ENCODE measurements around the gene GALNT9. TPM values are rescaled to one million over a fixed set of nuclear protein-coding genes. Genes with fewer than 3 reads are reported as not detected.

The GALNT9 gene
- total and polyA plus RNA-seq, 2 experiments from 2014 or later = 3.9 to 4.7 TPM

DNA sequence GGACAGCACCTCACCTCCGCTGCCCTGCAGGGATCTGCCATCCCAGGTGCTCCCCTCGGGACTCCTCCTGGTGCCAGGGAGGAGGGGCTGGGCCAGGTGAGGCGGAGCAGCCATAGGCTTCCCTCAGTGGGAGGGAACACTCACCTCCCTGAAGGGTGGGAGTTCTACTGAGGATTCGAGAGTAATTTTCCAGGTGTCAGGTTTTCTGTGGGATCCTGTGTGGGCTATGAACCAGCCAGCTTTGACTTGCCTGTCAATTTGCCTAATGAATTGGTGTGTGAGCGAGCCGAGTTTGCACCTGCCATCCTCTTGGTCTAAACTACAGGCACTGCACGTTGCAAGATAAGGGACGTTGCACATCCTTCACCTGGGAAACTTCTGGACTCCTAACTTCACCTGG is 134.8 kb downstream of the GALNT9 start:
- TF ChIP-seq, protein P1, sequence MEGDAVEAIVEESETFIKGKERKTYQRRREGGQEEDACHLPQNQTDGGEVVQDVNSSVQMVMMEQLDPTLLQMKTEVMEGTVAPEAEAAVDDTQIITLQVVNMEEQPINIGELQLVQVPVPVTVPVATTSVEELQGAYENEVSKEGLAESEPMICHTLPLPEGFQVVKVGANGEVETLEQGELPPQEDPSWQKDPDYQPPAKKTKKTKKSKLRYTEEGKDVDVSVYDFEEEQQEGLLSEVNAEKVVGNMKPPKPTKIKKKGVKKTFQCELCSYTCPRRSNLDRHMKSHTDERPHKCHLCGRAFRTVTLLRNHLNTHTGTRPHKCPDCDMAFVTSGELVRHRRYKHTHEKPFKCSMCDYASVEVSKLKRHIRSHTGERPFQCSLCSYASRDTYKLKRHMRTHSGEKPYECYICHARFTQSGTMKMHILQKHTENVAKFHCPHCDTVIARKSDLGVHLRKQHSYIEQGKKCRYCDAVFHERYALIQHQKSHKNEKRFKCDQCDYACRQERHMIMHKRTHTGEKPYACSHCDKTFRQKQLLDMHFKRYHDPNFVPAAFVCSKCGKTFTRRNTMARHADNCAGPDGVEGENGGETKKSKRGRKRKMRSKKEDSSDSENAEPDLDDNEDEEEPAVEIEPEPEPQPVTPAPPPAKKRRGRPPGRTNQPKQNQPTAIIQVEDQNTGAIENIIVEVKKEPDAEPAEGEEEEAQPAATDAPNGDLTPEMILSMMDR (IDR thresholded peaks at IDR 0.05; ENCODE audit: poor library complexity) = no peak
- TF ChIP-seq EZH2phosphoT487 (IDR thresholded peaks at IDR 0.05; ENCODE audit: low read depth, severe bottlenecking, unreplicated experiment) = no peak
- TF ChIP-seq EZH2 (IDR thresholded peaks at IDR 0.05; ENCODE audit: borderline replicate concordance) = no peak
- no peak overlapping the region for H2AFZ ChIP-seq
- no peak overlapping the region for H3K27ac ChIP-seq
- no peaks in the 10 kb centered on the region for H3K9me3 ChIP-seq (ENCODE audit: low read depth)
- no peaks in the 10 kb centered on the region for H3K9me2 ChIP-seq (replicated peaks; ENCODE audit: insufficient read depth)
- H3K4me1 ChIP-seq (ENCODE audit: insufficient read depth) = peaks cover 6% of the 10 kb centered on the region
- no peaks in the 10 kb centered on the region for H3K79me2 ChIP-seq
- H4K20me1 ChIP-seq (ENCODE audit: insufficient read depth, poor library complexity, severe bottlenecking) = no peaks in the 10 kb centered on the region
- H3K27me3 ChIP-seq = no peaks in the 10 kb centered on the region
- DNase-seq (ENCODE audit: low spot score) = no peak
- no peak overlapping the region for H3K4me2 ChIP-seq
- no peaks in the 10 kb centered on the region for H3K36me3 ChIP-seq (replicated peaks; ENCODE audit: insufficient read depth, low read depth)
- no peak overlapping the region for H3K4me3 ChIP-seq
- WGBS (ENCODE audit: low lambda C conversion rate, missing lambda C conversion rate) = 78% methylated on average over 8 of the region's 8 CpGs

DNA sequence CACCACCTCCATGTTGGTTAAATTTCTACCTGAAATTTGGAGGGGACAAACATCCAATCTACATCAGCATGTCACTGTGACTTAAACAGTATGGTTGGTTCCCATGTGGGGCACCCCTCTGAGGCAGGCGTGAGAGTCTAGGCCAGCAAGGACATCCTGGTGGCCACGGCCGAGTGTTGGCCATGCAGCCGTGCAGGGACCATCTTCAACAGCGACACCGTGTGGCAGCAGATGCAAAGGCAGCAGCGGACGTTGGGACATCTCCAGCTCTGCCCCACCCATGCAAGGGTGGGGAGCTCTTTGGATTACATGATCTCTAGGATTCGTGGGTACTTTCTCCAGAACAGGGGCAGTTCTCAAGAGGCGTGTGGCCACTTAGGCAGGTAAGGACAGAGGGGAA is 135.3 kb downstream of the GALNT9 start:
- H3K27ac ChIP-seq = no peak overlapping the region
- H3K4me2 ChIP-seq = no peak overlapping the region
- DNase-seq (ENCODE audit: low spot score) = no peak
- WGBS (ENCODE audit: low lambda C conversion rate, missing lambda C conversion rate) = 54% methylated on average over 10 of the region's 10 CpGs
- H3K9me3 ChIP-seq (ENCODE audit: low read depth) = no peaks in the 10 kb centered on the region
- H3K4me1 ChIP-seq (ENCODE audit: insufficient read depth) = peaks cover 8% of the 10 kb centered on the region
- no peak overlapping the region for H2AFZ ChIP-seq
- H3K79me2 ChIP-seq = no peaks in the 10 kb centered on the region
- H3K4me3 ChIP-seq = no peak overlapping the region
- no peaks in the 10 kb centered on the region for H3K9me2 ChIP-seq (replicated peaks; ENCODE audit: insufficient read depth)
- H3K27me3 ChIP-seq = no peaks in the 10 kb centered on the region
- H4K20me1 ChIP-seq (ENCODE audit: insufficient read depth, poor library complexity, severe bottlenecking) = no peaks in the 10 kb centered on the region
- no peaks in the 10 kb centered on the region for H3K36me3 ChIP-seq (replicated peaks; ENCODE audit: insufficient read depth, low read depth)
- TF ChIP-seq EZH2 (IDR thresholded peaks at IDR 0.05; ENCODE audit: borderline replicate concordance) = no peak
- TF ChIP-seq, protein P1 (IDR thresholded peaks at IDR 0.05; ENCODE audit: poor library complexity) = peak; percentile 6

DNA sequence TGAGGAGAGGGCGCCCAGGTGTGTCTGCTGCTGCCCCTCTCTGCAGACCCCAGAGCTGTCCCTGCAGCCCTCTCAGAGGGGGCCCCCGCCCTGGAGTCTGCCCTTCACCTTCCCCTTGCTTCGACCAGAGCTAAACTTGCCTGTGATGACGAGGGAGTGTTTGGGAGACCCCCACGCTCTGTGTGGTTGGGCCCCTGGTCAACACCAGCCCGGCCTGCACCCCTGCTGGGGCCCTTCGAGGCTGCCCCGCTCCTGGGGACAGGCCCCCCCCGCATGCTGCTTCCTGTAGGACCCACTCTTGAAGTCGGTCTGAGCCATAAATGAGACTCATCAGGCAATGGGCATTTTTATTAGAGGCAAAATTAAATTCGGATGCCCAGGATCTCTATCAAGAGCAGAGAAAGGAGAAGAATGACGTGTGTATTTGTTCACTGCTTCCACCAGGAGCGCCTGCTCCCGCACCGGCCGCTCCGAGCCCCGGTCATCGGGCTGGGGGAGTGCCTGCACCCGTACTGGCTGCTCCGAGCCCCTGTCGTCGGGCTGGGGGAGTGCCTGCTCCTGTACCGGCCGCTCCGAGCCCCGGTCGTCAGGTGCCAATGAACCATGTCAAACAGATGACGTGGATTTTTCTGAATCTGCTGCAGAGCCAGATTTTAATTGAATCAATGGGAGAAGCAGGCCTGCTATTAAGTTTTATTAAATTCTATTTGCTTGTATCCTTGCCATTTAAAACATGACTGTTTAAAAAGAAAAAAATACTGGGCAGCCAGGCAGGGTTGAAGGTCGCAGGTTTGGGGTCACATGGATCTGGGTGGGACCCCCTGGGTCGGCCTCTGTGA is 137.5 kb downstream of the GALNT9 start:
- no peak overlapping the region for H3K27ac ChIP-seq

More for the DNA sequence above, 137.5 kb downstream of the GALNT9 start:
- no peak overlapping the region for H3K4me2 ChIP-seq
- H3K36me3 ChIP-seq (replicated peaks; ENCODE audit: insufficient read depth, low read depth) = no peaks in the 10 kb centered on the region
- no peaks in the 10 kb centered on the region for H3K9me3 ChIP-seq (ENCODE audit: low read depth)
- no peaks in the 10 kb centered on the region for H3K9me2 ChIP-seq (replicated peaks; ENCODE audit: insufficient read depth)
- H3K79me2 ChIP-seq = no peaks in the 10 kb centered on the region
- no peak overlapping the region for H2AFZ ChIP-seq
- H3K4me1 ChIP-seq (ENCODE audit: insufficient read depth) = peaks cover 8% of the 10 kb centered on the region
- H3K4me3 ChIP-seq = no peak overlapping the region
- H3K27me3 ChIP-seq = peaks cover 4% of the 10 kb centered on the region
- no peaks in the 10 kb centered on the region for H4K20me1 ChIP-seq (ENCODE audit: insufficient read depth, poor library complexity, severe bottlenecking)
- TF ChIP-seq, protein P1 (IDR thresholded peaks at IDR 0.05; ENCODE audit: poor library complexity) = no peak
- TF ChIP-seq EZH2 (IDR thresholded peaks at IDR 0.05; ENCODE audit: borderline replicate concordance) (no peak), EZH2phosphoT487 (IDR thresholded peaks at IDR 0.05; ENCODE audit: low read depth, severe bottlenecking, unreplicated experiment) (no peak)
- WGBS (ENCODE audit: low lambda C conversion rate, missing lambda C conversion rate) = 80% methylated on average over 31 of the region's 31 CpGs
- no peak for DNase-seq (ENCODE audit: low spot score)

All from hepatocyte (in vitro differentiated cells).